ENCODE data around the gene CD320. TPM values are rescaled to one million over a fixed set of nuclear protein-coding genes. Genes with fewer than 3 reads are reported as not detected.

The CD320 gene
- total RNA-seq, 4 donors from 2014 or later: 9.0 to 23.6 (median 16.8) TPM

DNA sequence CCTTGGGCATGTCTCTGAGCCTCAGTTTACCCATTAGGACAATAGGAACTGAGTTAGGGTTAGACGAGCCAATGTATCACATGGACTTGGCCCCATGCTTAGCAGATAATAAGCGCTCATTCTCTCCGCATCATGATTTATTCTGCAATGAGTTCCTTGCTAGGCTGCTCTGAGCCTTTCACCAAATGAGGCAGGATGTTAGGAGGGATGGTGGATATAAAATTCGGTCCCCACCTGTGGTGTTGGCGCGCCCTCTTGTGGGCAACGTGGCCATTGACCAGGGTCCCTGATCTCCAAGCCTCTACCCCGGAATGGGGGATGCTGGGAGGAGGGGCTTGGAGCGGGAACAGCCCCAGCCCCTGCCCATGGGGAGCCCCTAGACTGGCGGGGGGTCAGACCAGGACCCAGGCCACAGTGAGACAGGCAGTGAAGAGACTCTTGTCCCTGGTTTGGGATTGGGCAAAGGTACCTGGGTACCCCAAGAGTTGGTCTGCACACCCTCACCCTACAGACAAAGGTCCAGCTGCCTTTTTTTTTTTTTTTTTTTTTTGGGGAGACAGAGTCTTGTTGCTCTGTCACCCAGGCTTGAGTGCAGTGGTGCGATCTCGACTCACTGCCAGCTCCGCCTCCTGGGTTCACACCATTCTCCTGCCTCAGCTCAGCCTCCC lies 55.1 kb downstream of the CD320 start:
- intact Hi-C loops (cut with DNase I; ENCODE audit: low total_unique reads): loop anchor here (2.0 to 10.0 kb wide), 2 partner anchors 94 to 278 kb away; no protein-coding TSS in a partner anchor
- WGBS, 2 donors: 21 to 26% methylated on average over 13 of the region's 13 CpGs

More for the DNA sequence above, 55.1 kb downstream of the CD320 start:
- no peak for TF ChIP-seq POLR2A (IDR thresholded peaks at IDR 0.05)
- TF ChIP-seq, protein P1, sequence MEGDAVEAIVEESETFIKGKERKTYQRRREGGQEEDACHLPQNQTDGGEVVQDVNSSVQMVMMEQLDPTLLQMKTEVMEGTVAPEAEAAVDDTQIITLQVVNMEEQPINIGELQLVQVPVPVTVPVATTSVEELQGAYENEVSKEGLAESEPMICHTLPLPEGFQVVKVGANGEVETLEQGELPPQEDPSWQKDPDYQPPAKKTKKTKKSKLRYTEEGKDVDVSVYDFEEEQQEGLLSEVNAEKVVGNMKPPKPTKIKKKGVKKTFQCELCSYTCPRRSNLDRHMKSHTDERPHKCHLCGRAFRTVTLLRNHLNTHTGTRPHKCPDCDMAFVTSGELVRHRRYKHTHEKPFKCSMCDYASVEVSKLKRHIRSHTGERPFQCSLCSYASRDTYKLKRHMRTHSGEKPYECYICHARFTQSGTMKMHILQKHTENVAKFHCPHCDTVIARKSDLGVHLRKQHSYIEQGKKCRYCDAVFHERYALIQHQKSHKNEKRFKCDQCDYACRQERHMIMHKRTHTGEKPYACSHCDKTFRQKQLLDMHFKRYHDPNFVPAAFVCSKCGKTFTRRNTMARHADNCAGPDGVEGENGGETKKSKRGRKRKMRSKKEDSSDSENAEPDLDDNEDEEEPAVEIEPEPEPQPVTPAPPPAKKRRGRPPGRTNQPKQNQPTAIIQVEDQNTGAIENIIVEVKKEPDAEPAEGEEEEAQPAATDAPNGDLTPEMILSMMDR (IDR thresholded peaks at IDR 0.05): peak in 1 of 3 donors; percentile 80
- peak; percentile 78 to 95 for DNase-seq (ENCODE audit: low spot score in 2 of 2)
- H3K4me3 ChIP-seq (ENCODE audit: low read depth, poor library complexity, severe bottlenecking): no peak overlapping the region

Other genes with a start within 250 kb of the CD320 start
- 1 to 10 TPM in 1 of 4 donors, under 1 TPM in 1, not detected in 2; 0.04 to 2.1 TPM for gene FBN3, start 158.8 kb downstream of the CD320 start, total RNA-seq
- 100 to 1,000 TPM; 104 to 106 (median 105) TPM for gene CERS4, start 99.0 kb downstream of the CD320 start, total RNA-seq
- 10 to 100 TPM; 24.5 to 39.5 (median 32.3) TPM for gene NDUFA7, start 13.0 kb upstream of the CD320 start, total RNA-seq
- 100 to 1,000 TPM; 427 to 879 (median 727) TPM for gene RPS28, start 13.1 kb upstream of the CD320 start, total RNA-seq
- 10 to 100 TPM in 2 of 4 donors, 1 to 10 TPM in 2; 7.6 to 16.7 (median 11.4) TPM for gene KANK3, start 34.9 kb upstream of the CD320 start, total RNA-seq
- gene ANGPTL4, start 55.8 kb upstream of the CD320 start, total RNA-seq: 10 to 100 TPM; 11.8 to 51.8 (median 34.7) TPM
- 100 to 1,000 TPM in 1 of 4 donors, 10 to 100 TPM in 3; 40.6 to 125 (median 56.8) TPM for gene RAB11B, start 82.0 kb upstream of the CD320 start, total RNA-seq
- gene MARCHF2, start 104.9 kb upstream of the CD320 start, total RNA-seq: 100 to 1,000 TPM in 1 of 4 donors, 10 to 100 TPM in 3; 53.5 to 110 (median 60.8) TPM
- 100 to 1,000 TPM in 1 of 4 donors, 10 to 100 TPM in 3; 60.4 to 103 (median 79.7) TPM for gene HNRNPM, start 136.6 kb upstream of the CD320 start, total RNA-seq
- under 1 TPM in 3 of 4 donors, not detected in 1; 0.16 to 0.59 (median 0.30) TPM for gene PRAM1, start 194.3 kb upstream of the CD320 start, total RNA-seq
- 10 to 100 TPM; 14.8 to 42.2 (median 18.8) TPM for gene ZNF414, start 205.8 kb upstream of the CD320 start, total RNA-seq

Data from lower leg skin (tissue), 4 donors.